Astrocyte (in vitro differentiated cells and primary cell): ENCODE results near the gene DCBLD1. TPM values are rescaled to one million over a fixed set of nuclear protein-coding genes. Genes with fewer than 3 reads are reported as not detected.

ENCODE experiments used
- DNase-seq: peaks from one replicate; pipeline ENCODE4 v3.0.0-alpha.2; 2010; ENCODE audit warnings: low read depth
- FAIRE-seq: peaks from 2 replicates; lab custom pipeline; 2011; peaks lifted over from hg19 to GRCh38; lab: Jason Lieb, UNC
- H2AFZ ChIP-seq: 2 replicates; pipeline ENCODE4 v1.6.0; 2012; ENCODE audit warnings: low read depth, low read length, inconsistent platforms
- H3K27ac ChIP-seq: 2 replicates; pipeline ENCODE4 v1.5.1; 2011; ENCODE audit warnings: low read depth, low read length, inconsistent platforms
- H3K27me3 ChIP-seq: 2 replicates; pipeline ENCODE4 v1.6.0; 2011; ENCODE audit warnings: low read length, inconsistent platforms; ENCODE audit not compliant: insufficient read depth
- H3K36me3 ChIP-seq: 2 replicates; pipeline ENCODE4 v1.5.1; 2011; ENCODE audit warnings: low read length, inconsistent platforms; ENCODE audit not compliant: insufficient read depth
- H3K4me1 ChIP-seq: 2 replicates; pipeline ENCODE4 v1.5.1; 2011; ENCODE audit warnings: low read length, inconsistent platforms; ENCODE audit not compliant: insufficient read depth
- H3K4me2 ChIP-seq: 2 replicates; pipeline ENCODE4 v1.6.0; 2012; ENCODE audit warnings: low read length, inconsistent platforms
- H3K4me3 ChIP-seq: 2 replicates; pipeline ENCODE4 v1.5.1; 2011; ENCODE audit warnings: low read depth, mild to moderate bottlenecking, low read length, inconsistent platforms; ENCODE audit not compliant: insufficient read depth
- H3K79me2 ChIP-seq: 2 replicates; pipeline ENCODE4 v1.6.0; 2012; ENCODE audit warnings: mild to moderate bottlenecking, low read length, inconsistent platforms; ENCODE audit not compliant: insufficient read depth
- H3K9ac ChIP-seq: 2 replicates; pipeline ENCODE4 v1.6.0; 2012; ENCODE audit warnings: mild to moderate bottlenecking, low read length, inconsistent platforms
- H3K9me3 ChIP-seq: 2 replicates; pipeline ENCODE4 v1.5.1; 2012; ENCODE audit warnings: low read depth, mild to moderate bottlenecking, low read length, inconsistent platforms; ENCODE audit not compliant: insufficient read depth
- H4K20me1 ChIP-seq: 2 replicates; pipeline ENCODE4 v1.6.0; 2012; ENCODE audit warnings: low read length, inconsistent platforms; ENCODE audit not compliant: insufficient read depth
- H3K27ac Mint-ChIP-seq: one replicate; pipeline ENCODE4 v1.8.0; 2021; ENCODE audit warnings: mild to moderate bottlenecking, mixed read lengths; ENCODE audit not compliant: unreplicated experiment
- H3K27me3 Mint-ChIP-seq: one replicate; pipeline ENCODE4 v1.8.0; 2021; ENCODE audit warnings: low read depth, mixed read lengths; ENCODE audit not compliant: unreplicated experiment
- H3K36me3 Mint-ChIP-seq: one replicate; pipeline ENCODE4 v1.8.0; 2021; ENCODE audit warnings: low read depth, mixed read lengths; ENCODE audit not compliant: unreplicated experiment
- H3K4me1 Mint-ChIP-seq: one replicate; pipeline ENCODE4 v1.8.0; 2021; ENCODE audit warnings: low read depth, mixed read lengths; ENCODE audit not compliant: unreplicated experiment
- H3K4me3 Mint-ChIP-seq: one replicate; pipeline ENCODE4 v1.8.0; 2021; ENCODE audit warnings: mild to moderate bottlenecking, moderate library complexity, mixed read lengths; ENCODE audit not compliant: unreplicated experiment
- H3K9me3 Mint-ChIP-seq: one replicate; pipeline ENCODE4 v1.8.0; 2021; ENCODE audit warnings: mild to moderate bottlenecking, mixed read lengths; ENCODE audit not compliant: unreplicated experiment
- EZH2 ChIP-seq: IDR thresholded peaks from 2 replicates; pipeline ENCODE4 v1.6.1; 2012; ENCODE audit warnings: mild to moderate bottlenecking, low read length, inconsistent platforms; ENCODE audit not compliant: insufficient read depth
- total RNA-seq: library from RNA; stranded (reverse); gene quantifications from 2 replicates; pipeline ENCODE4 v1.2.1, GENCODE V29; 2021
- TF ChIP-seq, protein P1 (sequence below): IDR thresholded peaks from 2 replicates; pipeline ENCODE4 v1.5.1; 2011; ENCODE audit warnings: low read depth, mild to moderate bottlenecking, inconsistent platforms, low read length, moderate library complexity; ENCODE audit not compliant: insufficient read depth

The DCBLD1 gene
- total RNA-seq, 1 donor from 2014 or later, result 36.8 TPM

GRCh38 chr6:117564681-117565080 lies 82.2 kb downstream of the DCBLD1 start:
- H3K4me1 Mint-ChIP-seq, result peaks cover 8% of the 10 kb centered on the region
- DNase-seq (no peak), FAIRE-seq (no peak)
- H3K36me3 ChIP-seq, result peaks cover 65% of the 10 kb centered on the region
- no peak overlapping the region for H3K4me3 Mint-ChIP-seq
- TF ChIP-seq, protein P1, sequence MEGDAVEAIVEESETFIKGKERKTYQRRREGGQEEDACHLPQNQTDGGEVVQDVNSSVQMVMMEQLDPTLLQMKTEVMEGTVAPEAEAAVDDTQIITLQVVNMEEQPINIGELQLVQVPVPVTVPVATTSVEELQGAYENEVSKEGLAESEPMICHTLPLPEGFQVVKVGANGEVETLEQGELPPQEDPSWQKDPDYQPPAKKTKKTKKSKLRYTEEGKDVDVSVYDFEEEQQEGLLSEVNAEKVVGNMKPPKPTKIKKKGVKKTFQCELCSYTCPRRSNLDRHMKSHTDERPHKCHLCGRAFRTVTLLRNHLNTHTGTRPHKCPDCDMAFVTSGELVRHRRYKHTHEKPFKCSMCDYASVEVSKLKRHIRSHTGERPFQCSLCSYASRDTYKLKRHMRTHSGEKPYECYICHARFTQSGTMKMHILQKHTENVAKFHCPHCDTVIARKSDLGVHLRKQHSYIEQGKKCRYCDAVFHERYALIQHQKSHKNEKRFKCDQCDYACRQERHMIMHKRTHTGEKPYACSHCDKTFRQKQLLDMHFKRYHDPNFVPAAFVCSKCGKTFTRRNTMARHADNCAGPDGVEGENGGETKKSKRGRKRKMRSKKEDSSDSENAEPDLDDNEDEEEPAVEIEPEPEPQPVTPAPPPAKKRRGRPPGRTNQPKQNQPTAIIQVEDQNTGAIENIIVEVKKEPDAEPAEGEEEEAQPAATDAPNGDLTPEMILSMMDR, result no peak
- no peak for TF ChIP-seq EZH2
- H3K79me2 ChIP-seq, result peaks cover 10% of the 10 kb centered on the region
- H3K36me3 Mint-ChIP-seq, result no peaks in the 10 kb centered on the region
- H3K27ac Mint-ChIP-seq, result no peak overlapping the region
- peaks cover 11% of the 10 kb centered on the region for H4K20me1 ChIP-seq
- H3K27ac ChIP-seq, result no peak overlapping the region
- H3K9me3 Mint-ChIP-seq, result no peaks in the 10 kb centered on the region
- no peak overlapping the region for H3K9ac ChIP-seq
- no peak overlapping the region for H3K4me2 ChIP-seq
- H3K4me1 ChIP-seq, result peaks cover 10% of the 10 kb centered on the region
- no peaks in the 10 kb centered on the region for H3K9me3 ChIP-seq
- no peaks in the 10 kb centered on the region for H3K27me3 Mint-ChIP-seq
- no peak overlapping the region for H2AFZ ChIP-seq
- no peaks in the 10 kb centered on the region for H3K27me3 ChIP-seq
- no peak overlapping the region for H3K4me3 ChIP-seq

- no peaks in the 10 kb centered on the region for H3K27me3 ChIP-seq
- no peak overlapping the region for H3K27ac Mint-ChIP-seq
- FAIRE-seq, result no peak
- H3K9me3 Mint-ChIP-seq, result no peaks in the 10 kb centered on the region
- H3K27me3 Mint-ChIP-seq, result no peaks in the 10 kb centered on the region
- peaks cover 28% of the 10 kb centered on the region for H4K20me1 ChIP-seq
- H3K79me2 ChIP-seq, result peaks cover 31% of the 10 kb centered on the region
- H3K27ac ChIP-seq, result no peak overlapping the region
- no peak for DNase-seq
- H2AFZ ChIP-seq, result no peak overlapping the region
- H3K4me2 ChIP-seq, result no peak overlapping the region
- H3K9me3 ChIP-seq, result no peaks in the 10 kb centered on the region
- no peak overlapping the region for H3K4me3 ChIP-seq
- TF ChIP-seq EZH2, result no peak
- TF ChIP-seq, protein P1, result no peak
- no peak overlapping the region for H3K4me3 Mint-ChIP-seq
- peaks cover 3% of the 10 kb centered on the region for H3K4me1 Mint-ChIP-seq
- H3K9ac ChIP-seq, result no peak overlapping the region
- H3K36me3 Mint-ChIP-seq, result peaks cover 3% of the 10 kb centered on the region
- H3K4me1 ChIP-seq, result no peaks in the 10 kb centered on the region
- H3K36me3 ChIP-seq, result peaks cover 70% of the 10 kb centered on the region
These were observed 85.8 kb downstream of the DCBLD1 start for GRCh38 chr6:117568247-117568646.

DNA sequence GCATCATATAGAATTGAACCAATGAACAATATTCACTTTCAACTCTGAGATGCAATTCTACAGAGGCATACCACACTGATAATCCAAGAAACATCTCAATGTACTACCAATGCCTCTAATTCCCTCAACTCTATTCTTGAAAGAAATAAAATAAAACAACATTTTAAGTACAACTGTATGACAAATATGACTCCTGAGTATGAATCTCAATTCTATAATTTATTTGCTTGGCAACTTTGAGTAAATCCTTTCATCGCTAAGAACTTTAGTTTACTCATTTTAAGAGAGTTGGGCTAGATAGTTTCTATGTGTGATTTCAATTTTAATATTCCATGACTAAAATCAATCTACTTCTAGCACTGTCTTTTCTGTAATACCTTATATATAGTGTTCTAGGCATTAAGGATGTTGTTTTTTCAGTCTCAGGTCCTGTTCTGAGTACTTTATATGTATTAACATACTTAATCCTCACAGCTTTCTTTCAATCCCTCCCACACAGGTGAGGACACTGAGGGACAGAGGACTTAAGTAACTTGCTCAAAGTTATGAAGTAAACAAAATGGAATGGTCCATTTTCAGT lies 86.4 kb downstream of the DCBLD1 start:
- DNase-seq, result no peak
- H3K9me3 Mint-ChIP-seq, result no peaks in the 10 kb centered on the region
- H3K9me3 ChIP-seq, result no peaks in the 10 kb centered on the region
- H3K4me2 ChIP-seq, result no peak overlapping the region
- no peak overlapping the region for H3K27ac ChIP-seq
- no peak overlapping the region for H2AFZ ChIP-seq
- no peaks in the 10 kb centered on the region for H3K27me3 Mint-ChIP-seq
- FAIRE-seq, result no peak
- no peaks in the 10 kb centered on the region for H3K27me3 ChIP-seq
- peaks cover 71% of the 10 kb centered on the region for H3K36me3 ChIP-seq
- H4K20me1 ChIP-seq, result peaks cover 31% of the 10 kb centered on the region
- H3K27ac Mint-ChIP-seq, result no peak overlapping the region
- peaks cover 34% of the 10 kb centered on the region for H3K79me2 ChIP-seq
- H3K4me3 Mint-ChIP-seq, result no peak overlapping the region
- no peak overlapping the region for H3K4me3 ChIP-seq
- no peak overlapping the region for H3K9ac ChIP-seq
- H3K36me3 Mint-ChIP-seq, result peaks cover 7% of the 10 kb centered on the region
- H3K4me1 Mint-ChIP-seq, result peaks cover 3% of the 10 kb centered on the region
- H3K4me1 ChIP-seq, result no peaks in the 10 kb centered on the region
- TF ChIP-seq EZH2, result no peak
- TF ChIP-seq, protein P1, result no peak
